LHCN-M2 (cell line): ENCODE results near the gene ZNF157. TPM values are rescaled to one million over a fixed set of nuclear protein-coding genes. Genes with fewer than 3 reads are reported as not detected.

ENCODE experiments used
- DNase-seq: peaks from one replicate; pipeline ENCODE4 v3.0.0-alpha.2; 2012; ENCODE audit warnings: low read depth
- total RNA-seq: library from RNA; depleted of rRNA; stranded (reverse); fragments of >200 nt; gene quantifications from 2 replicates; pipeline ENCODE4 v1.2.3, GENCODE V29; 2014; rRNA removed

Gene ZNF157
- total RNA-seq, 1 experiment from 2014 or later = not detected

DNA sequence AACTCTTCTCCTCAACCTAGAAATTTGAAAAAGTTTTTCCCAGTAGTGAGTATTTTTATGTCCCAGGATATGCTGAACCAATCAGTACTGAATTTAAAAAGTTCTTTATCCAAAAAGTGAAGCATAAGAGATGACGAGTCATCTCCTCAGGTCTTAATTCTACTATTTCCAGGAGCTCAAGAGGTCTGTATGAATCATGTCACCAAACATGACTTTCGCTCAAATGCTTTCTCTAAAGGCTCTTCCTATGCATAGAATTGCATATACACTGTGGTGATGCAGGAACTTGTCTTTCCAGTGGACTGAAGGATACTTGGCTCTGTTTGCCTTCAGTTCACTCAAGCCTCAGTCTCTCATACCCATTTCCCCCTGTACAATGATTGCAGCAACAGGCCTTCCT lies 76.6 kb downstream of the ZNF157 start:
- no peak for DNase-seq

DNA sequence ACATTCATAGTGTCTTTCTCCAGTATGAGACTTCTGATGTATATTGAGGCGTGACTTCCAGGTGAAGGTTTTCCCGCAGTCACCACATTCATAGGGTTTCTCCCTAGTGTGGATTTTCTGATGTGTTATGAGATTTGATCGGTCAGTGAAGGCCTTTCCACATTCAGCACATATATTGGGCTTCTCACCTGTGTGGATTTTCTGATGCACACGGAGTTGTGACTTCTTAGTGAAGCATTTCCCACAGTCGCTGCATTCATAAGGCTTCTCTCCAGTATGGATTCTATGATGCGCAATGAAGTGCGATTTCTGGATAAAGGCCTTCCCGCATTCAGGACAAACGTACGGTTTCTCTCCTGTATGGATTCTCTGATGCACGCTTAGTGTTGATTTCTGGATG lies 77.2 kb downstream of the ZNF157 start:
- no peak for DNase-seq

DNA sequence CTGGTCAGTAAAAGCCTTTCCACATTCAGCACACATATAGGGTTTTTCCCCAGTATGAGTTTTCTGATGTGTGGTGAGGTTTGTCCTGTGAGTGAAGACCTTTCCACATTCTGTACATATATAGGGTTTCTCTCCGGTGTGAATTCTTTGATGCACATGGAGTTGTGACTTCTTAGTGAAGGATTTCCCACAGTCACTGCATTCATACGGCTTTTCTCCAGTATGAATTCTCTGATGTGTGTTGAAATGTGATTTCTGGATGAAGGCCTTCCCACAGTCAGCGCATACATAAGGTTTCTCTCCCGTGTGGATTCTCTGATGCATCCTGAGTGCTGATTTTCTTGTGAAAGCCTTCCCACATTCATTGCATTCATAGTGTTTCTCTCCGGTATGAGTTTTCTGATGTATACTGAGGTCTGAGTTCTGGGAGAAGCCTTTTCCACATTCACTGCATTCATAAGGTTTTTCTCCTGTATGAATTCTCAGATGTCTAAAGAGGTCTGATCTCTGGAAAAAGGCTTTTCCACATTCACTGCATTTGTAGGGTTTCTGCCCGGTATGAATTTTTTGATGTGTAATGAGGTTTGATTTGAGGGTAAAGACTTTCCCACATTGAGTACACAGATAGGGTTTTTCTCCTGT lies 77.9 kb downstream of the ZNF157 start:
- no peak for DNase-seq

DNA sequence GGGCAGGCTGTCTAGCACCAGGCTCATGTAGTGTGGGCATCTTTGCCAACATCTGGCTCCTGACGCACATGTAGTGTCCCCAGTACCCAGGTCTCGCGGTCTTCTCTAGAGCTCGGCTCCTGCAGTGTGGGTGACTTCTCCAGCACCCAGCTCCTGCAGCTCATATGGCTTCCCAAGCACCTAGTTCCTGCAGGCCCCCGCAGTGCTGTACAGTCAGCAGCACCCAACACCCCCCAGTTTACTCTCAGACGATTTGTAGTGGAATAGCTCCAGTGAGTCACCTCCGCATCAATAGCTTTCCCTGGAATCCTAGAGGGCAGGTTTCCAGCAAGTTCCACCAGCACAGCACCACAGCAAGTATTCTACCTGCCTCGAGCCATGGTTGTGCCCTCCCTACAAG lies 81.7 kb downstream of the ZNF157 start:
- DNase-seq = no peak

DNA sequence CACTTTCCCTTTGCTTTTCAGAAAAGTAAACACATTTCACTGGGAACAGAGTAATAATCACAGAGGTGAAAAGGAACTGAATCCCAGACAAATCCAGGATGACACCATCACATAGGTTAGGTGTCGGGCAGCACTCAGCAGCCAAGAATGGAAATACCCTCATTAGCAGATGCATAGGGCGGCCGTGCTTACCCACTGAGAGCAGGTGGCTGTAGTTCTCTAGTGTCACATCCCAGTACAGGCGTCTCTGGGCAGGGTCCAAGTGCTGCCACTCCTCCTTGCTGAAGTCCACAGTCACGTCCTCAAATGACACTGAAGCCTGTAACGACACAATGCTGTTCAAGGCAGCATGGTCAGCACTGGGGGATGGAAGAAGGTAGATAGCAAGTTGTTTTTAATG lies 85.7 kb downstream of the ZNF157 start:
- no peak for DNase-seq

DNA sequence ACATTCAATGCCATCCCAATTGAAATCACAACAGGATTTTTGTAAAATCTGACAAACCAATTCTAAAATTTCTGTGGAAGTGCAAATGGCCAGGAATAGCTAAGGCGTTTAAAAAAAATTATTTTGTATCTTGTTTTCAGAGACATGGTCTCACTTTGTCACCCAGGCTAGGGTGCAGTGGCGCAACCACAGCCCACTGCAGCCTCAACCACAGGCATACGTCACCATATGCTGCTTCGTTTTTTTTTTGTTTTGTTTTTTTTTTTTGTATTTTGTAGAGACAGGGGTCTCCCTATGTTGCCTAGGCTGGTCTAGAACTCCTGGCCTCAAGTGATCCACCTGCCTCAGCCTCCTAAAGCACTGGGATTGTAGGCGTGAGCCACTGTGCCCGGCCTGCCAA lies 88.2 kb downstream of the ZNF157 start:
- no peak for DNase-seq

DNA sequence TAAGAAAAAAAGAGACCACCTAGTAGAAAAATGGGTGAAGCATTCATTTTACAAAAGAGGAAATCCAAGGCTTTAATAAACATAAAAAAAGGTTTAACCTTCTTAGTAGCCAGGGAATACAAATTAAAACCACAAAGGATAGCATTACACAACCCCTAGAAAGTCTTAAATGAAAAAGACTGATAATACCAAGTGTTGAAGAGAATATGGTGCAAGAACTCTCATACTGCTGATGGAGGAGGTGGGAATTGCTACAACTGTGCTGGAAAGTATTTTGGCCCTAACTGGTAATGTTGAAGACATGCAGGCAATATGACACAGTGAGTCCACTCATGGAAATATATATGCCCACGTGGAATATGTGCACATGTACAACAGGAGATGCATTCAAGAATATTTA lies 90.2 kb downstream of the ZNF157 start:
- no peak for DNase-seq

Other genes starting within 250 kb of the ZNF157 start
- 40.7 and 49.2 TPM in 2 replicates for gene NDUFB11, start 225.9 kb upstream of the ZNF157 start, total RNA-seq
- 47.1 and 54.6 TPM in 2 replicates for gene RBM10, start 225.4 kb upstream of the ZNF157 start, total RNA-seq
- gene UBA1, start 176.7 kb upstream of the ZNF157 start, total RNA-seq = 239 and 241 TPM in 2 replicates
- gene CDK16, start 151.9 kb upstream of the ZNF157 start, total RNA-seq = 132 and 136 TPM in 2 replicates
- gene USP11, start 137.6 kb upstream of the ZNF157 start, total RNA-seq = 32.0 and 42.9 TPM in 2 replicates
- gene ZNF41, start 112.6 kb downstream of the ZNF157 start, total RNA-seq = 9.1 and 9.4 TPM in 2 replicates
- gene ARAF, start 190.6 kb downstream of the ZNF157 start, total RNA-seq = 28.0 and 34.0 TPM in 2 replicates
- 463 and 505 TPM in 2 replicates for gene TIMP1, start 211.9 kb downstream of the ZNF157 start, total RNA-seq
- 0.17 and 0.51 TPM in 2 replicates for gene SYN1, start 249.3 kb downstream of the ZNF157 start, total RNA-seq